ENCODE data around the gene KLF5.

The KLF5 gene

DNA sequence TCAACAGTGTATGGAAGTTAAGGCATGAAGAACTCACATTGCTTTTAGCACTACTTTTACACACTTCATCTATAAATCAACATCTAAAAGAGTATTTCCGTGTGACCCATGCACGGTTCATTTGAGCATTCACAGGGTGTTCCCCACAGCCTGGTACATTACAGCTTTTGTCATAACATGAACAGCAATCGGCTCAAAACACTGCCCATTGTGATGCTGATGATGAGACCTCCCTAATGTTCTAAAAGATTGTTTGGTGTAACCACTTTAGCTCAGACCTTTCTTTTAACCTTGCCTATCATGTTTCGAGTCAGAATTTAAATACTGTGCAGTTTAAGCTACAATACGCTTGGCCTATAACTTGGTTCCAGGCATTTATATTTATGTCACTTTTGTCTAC, 4.1 kb upstream of the KLF5 start:
- H3K27me3 Mint-ChIP-seq, result peaks cover 30% of the 10 kb centered on the region

DNA sequence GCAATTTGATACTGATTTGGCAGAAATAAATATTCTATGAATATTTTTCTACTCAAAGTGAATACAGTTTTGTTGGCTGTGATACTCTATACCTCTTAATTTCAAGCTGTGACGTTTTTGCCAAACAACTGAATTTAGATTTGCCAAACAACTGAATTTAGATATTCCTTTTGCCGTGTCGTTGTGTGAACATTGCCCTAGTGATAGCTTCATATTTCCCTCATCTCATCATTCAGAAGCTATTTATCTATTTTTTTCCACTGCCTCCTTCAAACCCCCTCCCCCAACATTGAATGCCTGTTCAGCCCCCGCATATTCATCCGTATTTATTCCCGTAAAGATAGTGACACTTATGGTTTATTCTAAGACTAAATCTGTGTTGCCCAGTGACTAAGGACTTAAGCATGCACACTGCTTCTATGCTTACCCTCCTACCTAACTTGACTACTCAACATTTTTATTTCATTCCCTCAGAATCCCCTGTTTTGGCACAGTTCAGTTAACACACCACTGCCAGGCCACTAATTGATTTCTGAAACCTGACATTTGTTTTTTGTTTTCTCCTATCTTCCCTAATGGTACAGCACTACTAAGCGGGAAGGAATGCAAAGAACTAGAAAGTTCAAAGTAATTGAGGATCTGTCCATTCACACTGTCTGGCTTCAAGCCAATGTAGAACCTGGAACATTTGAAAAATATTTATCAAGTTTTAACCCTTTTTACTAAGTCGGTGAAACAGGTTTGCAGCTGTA, 2.8 kb upstream of the KLF5 start:
- ATAC-seq (no peak), DNase-seq (no peak)
- Mint-ChIP-seq H3K36me3 (ENCODE audit: low read depth) (no peaks in the 10 kb centered on the region), H3K4me3 (no peak overlapping the region), H3K4me1 (peaks cover 21% of the 10 kb centered on the region), H3K27me3 (peaks cover 43% of the 10 kb centered on the region), H3K27ac (no peak overlapping the region), H3K9me3 (no peaks in the 10 kb centered on the region)

More for the DNA sequence above, 4.1 kb upstream of the KLF5 start:
- H3K36me3 Mint-ChIP-seq (ENCODE audit: low read depth), result no peaks in the 10 kb centered on the region
- no peak for DNase-seq
- no peak overlapping the region for H3K27ac Mint-ChIP-seq
- H3K4me1 Mint-ChIP-seq, result peaks cover 11% of the 10 kb centered on the region
- H3K9me3 Mint-ChIP-seq, result no peaks in the 10 kb centered on the region
- ATAC-seq, result no peak
- H3K4me3 Mint-ChIP-seq, result no peak overlapping the region

DNA sequence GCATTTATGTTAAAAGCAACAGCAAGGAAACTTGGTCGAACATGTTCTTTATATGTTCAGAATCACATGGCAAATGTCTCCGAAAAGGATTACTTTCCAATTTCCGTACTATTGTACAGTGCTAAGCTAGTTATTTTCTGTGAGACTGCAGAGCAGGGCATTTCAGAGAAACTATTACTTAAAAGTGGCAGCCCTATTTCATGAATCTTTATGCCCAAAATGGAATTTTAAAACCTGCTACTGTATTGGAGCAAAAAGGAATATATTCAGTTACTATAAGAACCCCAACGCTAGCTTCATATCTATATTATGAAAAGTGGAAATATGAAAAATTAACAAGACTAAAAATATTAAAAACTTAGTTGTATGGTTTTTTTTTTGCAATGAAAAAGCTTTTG, 2.2 kb upstream of the KLF5 start:
- DNase-seq (no peak), ATAC-seq (no peak)
- H3K9me3 Mint-ChIP-seq, result no peaks in the 10 kb centered on the region
- no peaks in the 10 kb centered on the region for H3K36me3 Mint-ChIP-seq (ENCODE audit: low read depth)
- H3K27me3 Mint-ChIP-seq, result peaks cover 43% of the 10 kb centered on the region
- H3K27ac Mint-ChIP-seq, result no peak overlapping the region
- peaks cover 21% of the 10 kb centered on the region for H3K4me1 Mint-ChIP-seq
- no peak overlapping the region for H3K4me3 Mint-ChIP-seq

DNA sequence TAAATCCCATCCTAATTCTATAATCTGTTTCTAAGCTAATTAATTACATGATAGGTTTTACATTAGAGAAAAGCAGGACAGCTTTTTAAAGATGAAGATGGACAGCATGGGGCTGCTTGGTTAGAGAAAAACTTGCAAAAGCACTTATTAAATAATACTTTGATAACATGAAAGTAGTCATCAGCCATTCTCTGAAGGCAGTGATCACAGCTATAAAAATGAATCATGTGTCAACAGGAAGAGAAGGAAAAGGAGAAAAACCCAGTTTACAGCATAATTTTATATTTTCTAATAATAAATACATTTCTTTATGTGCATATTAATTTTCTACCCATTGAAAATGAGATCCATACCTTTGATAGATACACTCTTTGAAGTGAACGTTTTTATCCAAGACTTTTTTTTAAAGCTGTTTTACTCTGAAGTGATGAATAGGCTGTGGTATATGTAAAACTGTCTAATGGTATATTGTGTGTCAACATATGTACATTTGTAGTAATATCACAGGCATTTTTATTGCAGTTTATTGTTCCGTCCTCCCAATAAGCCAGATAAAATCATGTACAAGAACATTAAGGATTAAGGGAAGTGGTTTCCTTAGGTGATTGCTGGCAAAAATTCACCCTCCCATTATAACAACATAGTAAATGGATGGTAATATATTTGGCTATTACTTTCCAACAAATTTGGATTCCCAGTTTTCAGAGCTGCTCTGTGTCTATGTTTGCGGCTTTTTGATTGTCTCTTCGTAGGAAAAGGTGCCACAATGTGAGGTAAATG, 1.3 kb upstream of the KLF5 start:
- H3K27ac Mint-ChIP-seq, result no peak overlapping the region
- ATAC-seq, result no peak
- H3K36me3 Mint-ChIP-seq (ENCODE audit: low read depth), result no peaks in the 10 kb centered on the region
- peaks cover 43% of the 10 kb centered on the region for H3K27me3 Mint-ChIP-seq
- DNase-seq, result no peak
- H3K4me1 Mint-ChIP-seq, result peaks cover 21% of the 10 kb centered on the region
- H3K4me3 Mint-ChIP-seq, result no peak overlapping the region
- no peaks in the 10 kb centered on the region for H3K9me3 Mint-ChIP-seq

DNA sequence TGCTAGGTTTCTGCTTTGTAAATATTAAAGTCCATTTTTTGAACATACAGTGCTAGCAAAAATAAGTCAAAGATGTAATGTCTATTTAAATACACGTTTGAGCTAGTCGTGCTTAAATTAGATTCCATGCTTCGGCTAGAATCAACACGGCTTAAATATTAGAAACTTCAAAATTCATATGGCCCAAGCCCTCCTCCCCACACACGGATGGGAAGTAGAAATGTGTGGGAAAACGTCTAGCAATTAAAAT, 816 bp upstream of the KLF5 start:
- Mint-ChIP-seq H3K4me3 (peak overlapping the region; percentile 81), H3K27me3 (peaks cover 43% of the 10 kb centered on the region), H3K36me3 (ENCODE audit: low read depth) (no peaks in the 10 kb centered on the region), H3K9me3 (no peaks in the 10 kb centered on the region), H3K4me1 (peaks cover 21% of the 10 kb centered on the region), H3K27ac (no peak overlapping the region)
- ATAC-seq, result no peak
- no peak for DNase-seq

DNA sequence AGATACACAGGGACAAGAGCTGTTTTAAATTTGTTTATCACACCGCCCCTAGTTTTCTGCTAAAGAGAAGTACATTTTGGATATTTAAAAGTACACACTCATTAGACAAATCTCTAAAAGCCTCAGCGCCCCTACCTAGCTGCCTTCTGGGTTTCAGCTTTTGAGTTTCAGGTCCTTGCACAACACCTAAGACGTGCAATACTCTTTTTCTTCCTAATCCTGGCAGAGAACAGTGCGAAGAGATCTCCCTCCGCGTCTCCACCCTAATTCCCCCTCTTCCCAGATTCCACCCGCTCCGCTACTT, 421 bp upstream of the KLF5 start:
- H3K36me3 Mint-ChIP-seq (ENCODE audit: low read depth), result no peaks in the 10 kb centered on the region
- H3K9me3 Mint-ChIP-seq, result no peaks in the 10 kb centered on the region
- H3K4me1 Mint-ChIP-seq, result peaks cover 21% of the 10 kb centered on the region
- no peak for DNase-seq
- ATAC-seq, result no peak
- peak overlapping the region; percentile 81 for H3K4me3 Mint-ChIP-seq
- peaks cover 43% of the 10 kb centered on the region for H3K27me3 Mint-ChIP-seq
- no peak overlapping the region for H3K27ac Mint-ChIP-seq

DNA sequence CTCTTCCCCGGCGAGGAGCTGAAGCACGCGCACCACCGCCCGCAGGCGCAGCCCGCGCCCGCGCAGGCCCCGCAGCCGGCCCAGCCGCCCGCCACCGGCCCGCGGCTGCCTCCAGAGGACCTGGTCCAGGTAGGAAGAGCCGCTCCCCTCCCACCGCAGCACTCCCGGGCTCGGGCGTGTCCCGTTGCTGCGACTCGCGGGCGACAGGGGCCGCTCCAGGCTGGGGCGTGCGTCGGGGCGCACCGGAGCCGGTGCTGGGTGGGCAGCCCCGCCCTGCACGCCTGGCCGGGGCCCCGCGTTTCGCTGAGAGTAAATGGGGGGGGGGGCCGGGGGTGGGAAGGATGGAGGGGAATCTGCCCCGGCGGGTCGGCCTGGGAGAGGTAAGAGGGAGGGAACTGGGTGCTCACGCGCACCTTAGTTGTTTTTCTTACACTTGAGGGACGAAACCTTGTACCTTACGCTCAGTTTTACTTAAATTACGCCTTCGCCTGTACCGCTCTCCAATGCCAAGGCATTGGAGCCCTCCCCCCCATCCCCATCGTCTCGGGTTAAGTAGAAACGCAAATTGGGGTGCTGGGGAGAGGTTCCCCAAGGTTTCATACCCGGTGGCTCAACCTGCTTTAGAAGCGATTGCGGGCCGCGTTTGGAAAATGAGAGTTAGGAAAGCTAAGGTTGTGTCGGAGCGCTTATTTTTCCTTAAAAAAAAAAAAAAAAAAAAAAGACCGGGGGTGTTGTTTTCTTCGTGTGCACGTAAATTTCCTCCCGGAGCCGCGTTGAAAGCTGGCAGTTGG, 850 bp downstream of the KLF5 start:
- H3K36me3 Mint-ChIP-seq (ENCODE audit: low read depth), result no peaks in the 10 kb centered on the region
- H3K4me3 Mint-ChIP-seq, result peak overlapping the region; percentile 67
- peaks cover 43% of the 10 kb centered on the region for H3K27me3 Mint-ChIP-seq
- no peak overlapping the region for H3K27ac Mint-ChIP-seq
- DNase-seq (peak; percentile 32), ATAC-seq (peak; percentile 31)
- H3K4me1 Mint-ChIP-seq, result peaks cover 21% of the 10 kb centered on the region
- H3K9me3 Mint-ChIP-seq, result no peaks in the 10 kb centered on the region

DNA sequence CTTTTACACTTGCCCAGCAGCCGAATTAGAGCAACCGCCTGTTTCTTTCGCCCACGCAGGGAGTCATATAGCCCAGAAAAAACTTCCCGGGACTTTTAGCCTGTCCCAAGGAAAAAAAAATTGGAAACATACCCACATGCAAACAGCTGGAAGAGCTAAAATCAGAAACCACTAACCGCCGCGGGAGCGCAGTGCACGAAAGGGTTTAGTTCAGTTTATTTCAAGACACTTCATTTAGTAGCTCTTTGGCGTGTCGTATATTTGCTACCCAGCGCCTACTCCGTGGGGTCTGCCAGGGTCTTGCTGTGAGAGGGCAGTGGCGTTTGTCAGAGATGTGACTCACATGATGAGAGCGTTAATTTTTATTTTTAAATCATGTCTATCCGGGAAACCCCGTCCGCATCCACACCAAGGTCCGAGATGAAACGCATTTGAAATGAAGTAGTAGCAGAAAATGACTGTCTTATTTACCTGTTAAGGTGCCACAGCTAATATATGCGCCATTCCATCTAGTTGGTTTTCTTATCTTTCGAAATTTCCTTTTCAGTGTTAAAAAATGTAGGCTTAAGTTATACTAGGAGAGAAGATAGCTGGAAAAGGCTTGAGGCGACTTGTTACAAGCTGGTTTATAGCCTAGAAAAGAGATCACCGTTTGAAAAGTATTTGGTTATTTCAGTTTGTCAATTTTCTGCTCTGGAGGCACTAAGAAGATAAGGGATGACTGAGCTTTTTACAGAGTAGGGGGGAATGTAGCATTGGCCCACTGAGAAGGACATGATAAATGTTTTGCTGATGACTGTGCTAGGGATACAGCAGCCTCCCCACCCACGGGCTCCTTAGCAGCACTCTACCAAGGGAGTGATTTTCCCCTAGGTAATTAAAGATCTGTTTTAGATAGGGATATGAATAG, 1.7 kb downstream of the KLF5 start:
- Mint-ChIP-seq H3K27ac (no peak overlapping the region), H3K27me3 (peaks cover 40% of the 10 kb centered on the region), H3K9me3 (no peaks in the 10 kb centered on the region), H3K36me3 (ENCODE audit: low read depth) (no peaks in the 10 kb centered on the region), H3K4me3 (peak overlapping the region; percentile 67), H3K4me1 (peaks cover 21% of the 10 kb centered on the region)
- no peak for ATAC-seq
- DNase-seq, result peak; percentile 3

DNA sequence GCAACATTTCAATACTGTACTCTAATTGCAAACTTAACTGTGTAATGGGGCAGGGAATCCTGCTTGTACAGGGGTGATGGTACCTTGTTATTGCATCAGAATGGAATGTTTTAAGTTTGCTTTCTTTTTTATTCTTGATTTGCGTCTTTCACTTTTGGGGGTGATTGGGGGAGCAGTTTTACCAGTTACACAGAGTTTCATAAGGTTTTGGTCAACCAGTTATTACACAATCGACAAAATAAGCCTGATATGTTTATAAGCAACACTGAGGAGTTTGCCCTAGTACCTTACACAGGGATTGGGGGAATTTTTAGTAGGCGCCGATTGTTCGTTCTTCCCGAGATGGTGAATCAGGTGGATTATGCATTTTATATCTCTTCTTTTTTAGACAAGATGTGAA, 2.7 kb downstream of the KLF5 start:
- Mint-ChIP-seq H3K36me3 (ENCODE audit: low read depth) (no peaks in the 10 kb centered on the region), H3K27ac (no peak overlapping the region), H3K27me3 (peaks cover 32% of the 10 kb centered on the region), H3K4me3 (no peak overlapping the region), H3K9me3 (no peaks in the 10 kb centered on the region), H3K4me1 (peaks cover 21% of the 10 kb centered on the region)
- ATAC-seq (no peak), DNase-seq (no peak)

DNA sequence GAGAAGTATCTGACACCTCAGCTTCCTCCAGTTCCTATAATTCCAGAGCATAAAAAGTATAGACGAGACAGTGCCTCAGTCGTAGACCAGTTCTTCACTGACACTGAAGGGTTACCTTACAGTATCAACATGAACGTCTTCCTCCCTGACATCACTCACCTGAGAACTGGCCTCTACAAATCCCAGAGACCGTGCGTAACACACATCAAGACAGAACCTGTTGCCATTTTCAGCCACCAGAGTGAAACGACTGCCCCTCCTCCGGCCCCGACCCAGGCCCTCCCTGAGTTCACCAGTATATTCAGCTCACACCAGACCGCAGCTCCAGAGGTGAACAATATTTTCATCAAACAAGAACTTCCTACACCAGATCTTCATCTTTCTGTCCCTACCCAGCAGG, 3.1 kb downstream of the KLF5 start:
- Mint-ChIP-seq H3K27me3 (peaks cover 31% of the 10 kb centered on the region), H3K36me3 (ENCODE audit: low read depth) (no peaks in the 10 kb centered on the region), H3K4me1 (peaks cover 21% of the 10 kb centered on the region), H3K27ac (no peak overlapping the region), H3K9me3 (no peaks in the 10 kb centered on the region), H3K4me3 (no peak overlapping the region)
- DNase-seq, result no peak
- no peak for ATAC-seq

DNA sequence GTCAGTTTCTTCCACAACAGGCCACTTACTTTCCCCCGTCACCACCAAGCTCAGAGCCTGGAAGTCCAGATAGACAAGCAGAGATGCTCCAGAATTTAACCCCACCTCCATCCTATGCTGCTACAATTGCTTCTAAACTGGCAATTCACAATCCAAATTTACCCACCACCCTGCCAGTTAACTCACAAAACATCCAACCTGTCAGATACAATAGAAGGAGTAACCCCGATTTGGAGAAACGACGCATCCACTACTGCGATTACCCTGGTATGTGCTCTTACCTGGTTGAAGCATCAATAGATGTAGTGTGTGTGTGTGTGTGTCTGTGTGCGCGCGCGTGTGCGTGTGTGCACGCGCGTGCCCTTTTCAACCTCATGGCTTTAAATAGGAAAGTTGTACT, 3.7 kb downstream of the KLF5 start:
- DNase-seq, result no peak
- H3K9me3 Mint-ChIP-seq, result no peaks in the 10 kb centered on the region
- H3K4me3 Mint-ChIP-seq, result no peak overlapping the region
- no peak overlapping the region for H3K27ac Mint-ChIP-seq
- no peak for ATAC-seq
- no peaks in the 10 kb centered on the region for H3K36me3 Mint-ChIP-seq (ENCODE audit: low read depth)
- peaks cover 27% of the 10 kb centered on the region for H3K27me3 Mint-ChIP-seq
- peaks cover 21% of the 10 kb centered on the region for H3K4me1 Mint-ChIP-seq

DNA sequence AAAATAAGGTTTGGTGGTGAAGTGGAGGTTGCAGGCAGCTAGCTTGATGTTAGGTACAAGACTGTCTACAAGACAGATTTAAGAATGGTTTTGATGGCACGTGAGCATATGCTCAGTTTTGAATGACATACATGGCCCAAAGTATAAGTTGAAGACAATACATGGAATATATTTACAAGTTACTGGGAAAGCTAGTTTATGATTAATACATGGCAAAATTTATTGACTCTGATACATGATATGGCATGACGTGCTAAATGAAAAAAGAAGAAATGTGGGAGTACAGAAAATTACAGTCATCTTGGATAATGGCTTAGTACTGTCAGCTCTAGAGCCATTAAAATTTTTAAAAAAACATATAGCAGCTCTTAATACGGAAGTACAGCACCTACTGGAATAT, 4.4 kb downstream of the KLF5 start:
- H3K4me3 Mint-ChIP-seq, result no peak overlapping the region
- no peak for DNase-seq
- no peaks in the 10 kb centered on the region for H3K9me3 Mint-ChIP-seq
- ATAC-seq, result no peak
- no peak overlapping the region for H3K27ac Mint-ChIP-seq
- H3K36me3 Mint-ChIP-seq (ENCODE audit: low read depth), result no peaks in the 10 kb centered on the region
- H3K27me3 Mint-ChIP-seq, result peaks cover 20% of the 10 kb centered on the region
- H3K4me1 Mint-ChIP-seq, result peaks cover 17% of the 10 kb centered on the region

DNA sequence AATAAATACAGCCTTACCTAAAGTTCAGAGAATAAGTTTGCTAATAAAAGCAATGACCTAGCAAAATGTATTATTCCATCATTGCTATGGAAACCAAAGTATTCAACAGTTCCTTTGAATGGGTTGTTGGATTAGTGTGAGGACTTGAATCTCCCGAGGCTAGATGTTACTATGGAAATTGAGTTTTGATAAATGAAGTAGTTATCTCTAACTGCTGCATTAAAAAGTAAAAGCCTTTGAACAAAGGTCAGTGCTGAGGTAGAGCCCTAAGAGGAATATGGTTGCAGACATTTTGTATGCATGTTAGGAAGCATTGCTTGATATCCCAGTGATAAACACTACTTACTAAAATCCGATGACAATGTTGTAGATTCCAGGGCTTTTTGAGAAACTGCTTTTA, 6.2 kb downstream of the KLF5 start:
- Mint-ChIP-seq H3K27me3 (peaks cover 9% of the 10 kb centered on the region), H3K4me3 (no peak overlapping the region), H3K4me1 (peaks cover 7% of the 10 kb centered on the region), H3K36me3 (ENCODE audit: low read depth) (no peaks in the 10 kb centered on the region), H3K9me3 (no peaks in the 10 kb centered on the region), H3K27ac (no peak overlapping the region)
- no peak for ATAC-seq
- no peak for DNase-seq

DNA sequence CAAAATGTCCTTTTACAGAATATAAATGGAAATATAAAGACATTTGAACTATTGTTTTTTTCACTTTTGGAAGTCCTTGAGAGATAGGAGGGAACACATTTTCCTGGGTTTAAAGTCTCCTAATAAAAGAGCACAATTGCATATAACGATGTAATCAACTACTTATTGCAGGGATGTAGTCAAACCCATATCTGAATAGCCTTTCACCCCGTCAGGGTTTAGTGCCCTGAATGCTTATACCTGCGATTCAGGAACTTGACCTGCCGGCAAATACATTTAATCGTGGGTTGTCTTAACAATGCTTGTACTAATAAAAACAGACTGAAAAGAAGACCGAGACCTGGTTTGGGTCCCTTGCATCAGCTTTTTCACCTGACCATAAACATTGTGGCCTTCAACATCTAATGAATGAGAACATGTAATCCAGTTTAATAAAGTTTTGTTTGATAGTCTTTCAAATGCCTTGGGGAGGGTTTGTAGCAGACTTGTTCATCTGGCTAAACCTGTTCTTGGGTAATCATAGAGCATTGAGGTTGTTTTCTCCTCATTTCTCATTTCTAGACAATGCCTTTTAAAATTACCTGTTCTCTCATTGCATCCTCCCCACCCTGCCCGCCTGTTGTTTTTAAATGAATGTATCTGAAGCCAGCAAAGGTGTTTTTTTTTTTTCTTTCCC, 7.0 kb downstream of the KLF5 start:
- ATAC-seq (no peak), DNase-seq (no peak)
- H3K36me3 Mint-ChIP-seq (ENCODE audit: low read depth), result no peaks in the 10 kb centered on the region
- H3K4me1 Mint-ChIP-seq, result no peaks in the 10 kb centered on the region
- H3K9me3 Mint-ChIP-seq, result no peaks in the 10 kb centered on the region
- peaks cover 2% of the 10 kb centered on the region for H3K27me3 Mint-ChIP-seq
- H3K4me3 Mint-ChIP-seq, result no peak overlapping the region
- H3K27ac Mint-ChIP-seq, result no peak overlapping the region
